Stimulated activated naive B cell treated with anti-CD40 and anti-IgM and Interleukin-4, amounts not matched to agents 10 μg/mL and 1 μg/mL and 100 μg/mL, for 72 hours (primary cell): ENCODE data around the gene RFC5.

ENCODE experiments used
- ATAC-seq, 2 donors: fragments of 150-1000 bp; cut with Tn5 transposase; replicated peaks; 2 replicates each; pipeline ENCODE4 v1.10.0; 2021; ENCODE audit warnings: moderate library complexity in 1 of 2
- DNase-seq: peaks from one replicate; pipeline ENCODE4 v3.0.0; 2021
- H3K27ac Mint-ChIP-seq: one replicate; pipeline ENCODE4 v1.8.0; 2022; ENCODE audit warnings: mild to moderate bottlenecking, mixed read lengths
- H3K27me3 Mint-ChIP-seq, 2 donors: one replicate each; pipeline ENCODE4 v1.8.0; 2022; ENCODE audit warnings: mixed read lengths in 2 of 2
- H3K36me3 Mint-ChIP-seq, 2 donors: one replicate each; pipeline ENCODE4 v1.8.0; 2022; ENCODE audit warnings: mixed read lengths in 2 of 2, mild to moderate bottlenecking in 1 of 2
- H3K4me1 Mint-ChIP-seq, 2 donors: one replicate each; pipeline ENCODE4 v1.8.0; 2022; ENCODE audit warnings: mixed read lengths in 2 of 2, mild to moderate bottlenecking in 1 of 2
- H3K4me3 Mint-ChIP-seq, 2 donors: one replicate each; pipeline ENCODE4 v1.8.0; 2022; ENCODE audit warnings: mild to moderate bottlenecking in 2 of 2, mixed read lengths in 2 of 2, moderate library complexity in 1 of 2
- H3K9me3 Mint-ChIP-seq, 2 donors: one replicate each; pipeline ENCODE4 v1.8.0; 2022; ENCODE audit warnings: mixed read lengths in 2 of 2, mild to moderate bottlenecking in 1 of 2

The RFC5 gene

DNA sequence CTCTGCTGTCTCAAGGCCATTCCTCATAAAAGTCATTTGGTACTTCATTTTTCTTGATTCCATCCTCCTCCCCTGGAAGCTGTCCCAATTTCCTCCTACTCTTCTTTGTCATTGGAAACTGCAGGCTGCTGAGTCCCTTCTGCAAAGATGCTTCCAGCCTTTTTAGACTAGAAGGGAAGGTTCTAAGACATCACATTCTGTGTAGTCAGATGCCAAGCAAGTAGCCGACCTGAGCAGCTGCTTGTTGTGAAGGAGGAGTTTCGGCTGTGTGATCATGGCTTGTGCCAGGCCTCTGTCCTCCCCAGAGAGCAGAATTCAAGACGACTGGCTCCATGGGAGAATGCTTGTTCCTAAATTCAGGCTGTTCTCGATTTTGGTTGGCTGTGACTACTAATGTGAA is 8.7 kb downstream of the RFC5 start:
- Mint-ChIP-seq H3K4me3 (no peak overlapping the region), H3K9me3 (no peaks in the 10 kb centered on the region), H3K27ac (no peak overlapping the region), H3K4me1 (peaks cover 3 to 5% of the 10 kb centered on the region in 2 donors), H3K27me3 (no peaks in the 10 kb centered on the region), H3K36me3 (peaks cover 57 to 72% of the 10 kb centered on the region in 2 donors)
- ATAC-seq (no peak), DNase-seq (no peak)

DNA sequence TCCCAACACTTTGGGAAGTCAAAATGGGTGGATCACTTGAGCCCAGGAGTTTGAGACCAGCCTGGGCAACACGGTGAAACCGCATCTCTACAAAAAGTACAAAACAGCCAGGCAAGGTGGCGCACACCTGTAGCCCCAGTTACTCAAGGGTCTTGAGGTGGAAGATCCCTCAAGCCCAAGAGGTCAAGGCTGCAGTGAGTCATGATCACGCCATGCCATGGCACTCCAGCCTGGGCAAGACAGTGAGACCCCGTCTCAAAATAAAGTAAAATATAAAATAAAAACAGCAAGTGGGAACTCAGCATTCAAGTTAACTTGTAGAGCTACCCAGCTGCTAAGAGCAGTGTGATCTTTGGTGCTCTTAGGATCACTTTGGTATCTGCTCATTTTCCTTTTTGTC is 12.7 kb downstream of the RFC5 start:
- peak in 1 of 2 donors; percentile 10 for ATAC-seq
- Mint-ChIP-seq H3K27me3 (no peaks in the 10 kb centered on the region), H3K36me3 (peaks cover 44 to 53% of the 10 kb centered on the region in 2 donors), H3K9me3 (no peaks in the 10 kb centered on the region), H3K4me3 (no peak overlapping the region), H3K4me1 (peaks cover 4 to 7% of the 10 kb centered on the region in 2 donors), H3K27ac (peak overlapping the region; percentile 4)
- no peak for DNase-seq

DNA sequence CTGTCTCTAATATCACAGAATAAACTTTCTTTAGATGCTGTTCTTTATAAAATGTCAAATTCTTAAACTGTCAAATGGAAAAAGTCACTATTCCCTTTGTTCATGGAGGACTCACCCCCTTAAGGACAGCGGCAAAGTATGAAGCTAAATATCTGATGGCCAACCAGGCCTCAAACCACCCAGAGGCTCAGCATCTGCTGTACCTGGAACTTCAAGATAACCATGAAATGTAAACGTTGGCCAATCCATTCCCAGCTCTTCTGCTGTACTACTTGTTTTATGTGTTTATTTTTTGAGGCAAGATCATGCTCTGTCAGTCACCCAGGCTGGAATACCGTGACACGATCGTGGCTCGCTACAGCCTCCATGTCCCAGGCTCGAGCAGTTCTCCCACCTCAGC is 15.7 kb downstream of the RFC5 start:
- Mint-ChIP-seq H3K27me3 (no peaks in the 10 kb centered on the region), H3K9me3 (no peaks in the 10 kb centered on the region), H3K27ac (peak overlapping the region; percentile 62), H3K36me3 (peaks cover 61% of the 10 kb centered on the region in 2 donors), H3K4me3 (no peak overlapping the region), H3K4me1 (peaks cover 24 to 36% of the 10 kb centered on the region in 2 donors)
- ATAC-seq (no peak), DNase-seq (no peak)

- peaks cover 27 to 36% of the 10 kb centered on the region in 2 donors for H3K4me1 Mint-ChIP-seq
- no peak overlapping the region for H3K4me3 Mint-ChIP-seq
- H3K36me3 Mint-ChIP-seq = peaks cover 57 to 61% of the 10 kb centered on the region in 2 donors
- peak overlapping the region; percentile 42 for H3K27ac Mint-ChIP-seq
- no peaks in the 10 kb centered on the region for H3K9me3 Mint-ChIP-seq
- no peak for DNase-seq
- no peaks in the 10 kb centered on the region for H3K27me3 Mint-ChIP-seq
- no peak for ATAC-seq
Measured at GRCh38 chr12:118033323-118033722, 16.8 kb downstream of the RFC5 start.

- peak overlapping the region; percentile 44 for H3K27ac Mint-ChIP-seq
- H3K4me1 Mint-ChIP-seq = peaks cover 27 to 36% of the 10 kb centered on the region in 2 donors
- no peak overlapping the region for H3K4me3 Mint-ChIP-seq
- H3K36me3 Mint-ChIP-seq = peaks cover 53 to 62% of the 10 kb centered on the region in 2 donors
- DNase-seq (no peak), ATAC-seq (no peak)
- no peaks in the 10 kb centered on the region for H3K9me3 Mint-ChIP-seq
- no peaks in the 10 kb centered on the region for H3K27me3 Mint-ChIP-seq
Measured at GRCh38 chr12:118033902-118034301, 17.4 kb downstream of the RFC5 start.

DNA sequence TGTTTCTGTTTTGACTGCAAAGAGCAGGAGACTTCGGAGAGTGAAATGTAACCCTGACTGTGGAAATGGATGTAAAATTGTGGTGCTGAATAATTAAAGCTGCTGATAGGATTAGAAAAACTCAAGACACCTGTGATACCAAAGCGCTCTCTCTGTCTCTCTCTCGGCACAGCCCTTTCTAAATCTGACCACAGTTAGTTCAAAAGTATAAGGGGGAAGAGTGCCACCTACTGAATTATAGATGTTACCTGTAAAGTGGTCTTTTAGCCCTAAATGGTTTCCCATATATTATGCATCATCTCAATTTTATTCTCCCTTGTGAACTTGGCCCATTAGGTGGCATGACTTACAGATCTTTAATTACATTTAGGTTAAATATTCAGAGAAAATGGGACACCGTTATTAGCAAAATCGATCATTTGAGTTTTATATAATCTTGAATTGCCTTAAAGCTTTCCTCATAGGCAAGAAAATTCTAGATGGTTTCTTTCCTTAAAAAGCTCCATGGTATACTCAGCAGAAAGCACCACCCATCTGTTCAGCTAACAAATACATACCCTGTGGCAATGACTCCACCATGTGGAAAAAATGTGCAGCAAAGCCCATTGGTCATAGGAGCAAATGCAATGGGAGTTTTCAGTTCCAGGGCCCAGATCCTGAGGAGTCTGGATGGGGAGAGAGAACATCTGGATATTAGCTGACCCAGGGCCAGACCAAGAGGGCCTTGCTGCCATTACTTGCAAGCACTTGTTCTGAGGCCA is 18.1 kb downstream of the RFC5 start:
- DNase-seq (no peak), ATAC-seq (no peak)
- Mint-ChIP-seq H3K27me3 (no peaks in the 10 kb centered on the region), H3K9me3 (no peaks in the 10 kb centered on the region), H3K36me3 (peaks cover 54 to 64% of the 10 kb centered on the region in 2 donors), H3K4me1 (peaks cover 27 to 34% of the 10 kb centered on the region in 2 donors), H3K4me3 (peak overlapping the region; percentile 22 to 36), H3K27ac (peak overlapping the region; percentile 89)

GRCh38 chr12:118035190-118036041 is 18.9 kb downstream of the RFC5 start:
- ATAC-seq (peak; percentile 91 to 93), DNase-seq (peak; percentile 30)
- Mint-ChIP-seq H3K4me1 (peaks cover 27 to 31% of the 10 kb centered on the region in 2 donors), H3K4me3 (peak overlapping the region; percentile 22 to 36), H3K36me3 (peaks cover 54 to 66% of the 10 kb centered on the region in 2 donors), H3K9me3 (no peaks in the 10 kb centered on the region), H3K27me3 (no peaks in the 10 kb centered on the region), H3K27ac (peak overlapping the region; percentile 89)

DNA sequence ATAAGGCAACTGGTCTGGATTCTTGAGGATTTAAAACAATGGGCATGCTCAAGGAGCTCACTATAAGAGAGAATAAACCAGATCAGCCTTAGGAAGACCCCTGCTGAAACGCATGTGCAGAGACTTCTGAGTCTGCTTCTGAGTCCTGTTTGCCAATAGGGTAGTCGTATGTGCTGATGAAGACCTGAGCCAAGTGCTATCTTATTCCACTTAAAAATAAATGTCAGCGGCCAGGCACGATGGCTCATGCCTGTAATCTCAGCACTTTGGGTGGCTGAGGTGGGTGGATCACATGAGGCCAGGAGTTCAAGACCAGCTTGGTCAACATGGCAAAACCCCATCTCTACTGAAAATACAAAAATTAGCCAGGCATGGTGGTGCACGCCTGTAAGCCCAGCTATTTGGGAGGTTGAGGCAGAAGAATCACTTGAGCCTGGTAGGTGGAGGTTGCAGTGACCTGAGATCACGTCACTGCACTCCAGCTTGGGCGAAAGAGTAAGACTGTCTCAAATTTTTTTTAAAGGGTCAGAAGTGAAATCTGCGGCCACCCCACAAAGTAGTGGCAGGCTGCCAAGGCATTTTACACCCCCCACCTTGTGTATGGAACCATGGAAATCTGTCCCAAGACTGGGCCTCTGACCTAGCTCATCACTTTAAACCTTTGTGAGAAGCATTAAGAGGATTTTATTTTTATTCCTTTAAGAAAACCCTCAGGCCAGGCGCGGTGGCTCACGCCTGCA is 20.3 kb downstream of the RFC5 start:
- Mint-ChIP-seq H3K9me3 (no peaks in the 10 kb centered on the region), H3K36me3 (peaks cover 63 to 75% of the 10 kb centered on the region in 2 donors), H3K4me3 (no peak overlapping the region), H3K27me3 (no peaks in the 10 kb centered on the region), H3K27ac (peak overlapping the region; percentile 89), H3K4me1 (peaks cover 27 to 38% of the 10 kb centered on the region in 2 donors)
- DNase-seq = no peak
- ATAC-seq = no peak

DNA sequence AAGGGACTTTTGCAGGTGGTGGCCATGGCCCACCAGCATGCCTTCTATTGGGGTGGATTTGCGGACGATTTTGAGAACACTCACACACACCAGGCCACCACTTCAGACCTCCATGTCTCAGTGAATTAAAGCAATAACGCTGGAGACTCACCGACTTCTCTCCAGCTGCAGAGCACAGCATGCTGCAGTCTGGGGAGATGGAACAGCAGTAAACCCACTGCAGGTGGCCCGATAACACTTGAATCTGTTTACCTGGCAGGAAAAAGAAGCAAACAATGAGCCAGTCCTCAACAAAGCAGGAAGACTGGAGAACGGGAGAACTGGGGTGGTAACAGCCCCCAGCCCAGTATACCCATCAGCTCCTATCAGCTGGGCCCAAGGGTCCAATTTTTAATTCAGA is 21.6 kb downstream of the RFC5 start:
- DNase-seq = no peak
- ATAC-seq = no peak
- Mint-ChIP-seq H3K4me1 (peaks cover 27 to 38% of the 10 kb centered on the region in 2 donors), H3K4me3 (no peak overlapping the region), H3K27me3 (no peaks in the 10 kb centered on the region), H3K9me3 (no peaks in the 10 kb centered on the region), H3K27ac (peak overlapping the region; percentile 56), H3K36me3 (peaks cover 74 to 85% of the 10 kb centered on the region in 2 donors)

DNA sequence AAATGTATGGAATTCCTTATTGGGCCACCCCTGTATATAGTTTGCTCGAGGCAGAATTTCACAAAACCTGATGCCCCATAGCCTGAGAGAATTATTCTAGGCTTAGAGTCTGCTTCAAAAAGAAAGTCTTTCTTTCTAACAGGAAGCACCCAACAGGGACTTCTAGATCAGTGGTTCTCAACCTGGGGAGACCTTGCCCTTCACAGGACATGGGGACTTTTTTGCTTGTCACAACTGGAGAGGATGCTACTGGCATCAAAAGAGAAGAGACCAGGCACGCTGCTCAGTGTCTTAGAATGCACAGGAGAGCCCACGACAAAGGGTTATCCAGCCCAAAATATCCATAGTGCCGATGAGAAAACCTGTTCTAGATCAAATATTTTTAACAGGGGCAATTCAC is 25.6 kb downstream of the RFC5 start:
- H3K9me3 Mint-ChIP-seq = no peaks in the 10 kb centered on the region
- no peak overlapping the region for H3K4me3 Mint-ChIP-seq
- H3K27ac Mint-ChIP-seq = no peak overlapping the region
- ATAC-seq (peak in 1 of 2 donors; percentile 48), DNase-seq (no peak)
- peaks cover 5 to 12% of the 10 kb centered on the region in 2 donors for H3K4me1 Mint-ChIP-seq
- peaks cover 51 to 70% of the 10 kb centered on the region in 2 donors for H3K36me3 Mint-ChIP-seq
- no peaks in the 10 kb centered on the region for H3K27me3 Mint-ChIP-seq

DNA sequence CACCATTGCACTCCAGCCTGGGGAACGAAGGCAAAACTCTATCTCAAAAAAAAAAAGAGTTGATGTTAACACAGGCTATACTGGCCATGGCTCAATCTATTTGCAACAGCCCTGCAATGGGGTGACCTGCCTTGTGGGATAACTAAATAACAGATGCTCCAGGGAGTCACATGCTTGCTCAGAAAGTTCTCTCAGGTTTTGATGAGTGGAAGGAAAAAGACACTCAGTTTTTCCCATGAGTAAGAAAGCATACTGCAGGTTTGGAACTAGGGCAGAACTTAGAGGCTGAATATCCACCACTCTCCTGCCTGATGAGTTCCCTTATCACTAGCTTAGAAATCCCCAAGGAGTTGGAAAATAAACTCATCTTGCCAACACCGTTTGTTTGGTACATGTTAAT is 27.6 kb downstream of the RFC5 start:
- Mint-ChIP-seq H3K27ac (no peak overlapping the region), H3K36me3 (peaks cover 50 to 60% of the 10 kb centered on the region in 2 donors), H3K27me3 (no peaks in the 10 kb centered on the region), H3K9me3 (no peaks in the 10 kb centered on the region), H3K4me1 (peaks cover 3 to 16% of the 10 kb centered on the region in 2 donors), H3K4me3 (no peak overlapping the region)
- no peak for DNase-seq
- peak in 1 of 2 donors; percentile 53 for ATAC-seq

- Mint-ChIP-seq H3K9me3 (no peaks in the 10 kb centered on the region), H3K4me1 (peaks cover 3 to 21% of the 10 kb centered on the region in 2 donors), H3K27me3 (no peaks in the 10 kb centered on the region), H3K27ac (no peak overlapping the region), H3K36me3 (peaks cover 51 to 60% of the 10 kb centered on the region in 2 donors), H3K4me3 (no peak overlapping the region)
- DNase-seq = no peak
- no peak for ATAC-seq
Measured at GRCh38 chr12:118044577-118044976, 28.1 kb downstream of the RFC5 start.

DNA sequence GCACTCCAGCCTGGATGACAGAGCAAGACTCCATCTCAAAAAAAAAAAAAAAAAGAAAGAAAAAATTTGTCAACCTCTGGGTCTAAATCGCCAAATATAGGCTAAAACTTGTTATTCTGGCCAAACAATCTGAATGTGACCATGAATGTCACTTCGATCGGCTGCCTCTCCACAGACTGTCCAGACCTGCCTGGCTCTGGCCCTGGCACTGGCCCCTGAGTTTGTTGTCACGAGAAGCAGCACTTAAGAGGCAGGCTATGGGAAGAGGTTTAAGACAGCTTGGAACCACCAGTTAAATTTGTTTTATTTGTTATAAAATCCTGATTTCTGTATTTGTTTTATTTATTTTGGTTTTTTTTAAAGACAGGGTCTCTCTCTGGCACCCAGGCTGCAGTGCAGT is 29.9 kb downstream of the RFC5 start:
- Mint-ChIP-seq H3K27me3 (no peaks in the 10 kb centered on the region), H3K36me3 (peaks cover 49 to 65% of the 10 kb centered on the region in 2 donors), H3K4me1 (peaks cover 3 to 16% of the 10 kb centered on the region in 2 donors), H3K4me3 (no peak overlapping the region), H3K27ac (no peak overlapping the region), H3K9me3 (no peaks in the 10 kb centered on the region)
- no peak for ATAC-seq
- no peak for DNase-seq
